ENCODE data around the gene ABR. TPM values are rescaled to one million over a fixed set of nuclear protein-coding genes. Genes with fewer than 3 reads are reported as not detected.

The ABR gene
- total and polyA plus RNA-seq, 2 of the 8 experiments (the other 6 are each of a cell fraction or from before 2014, with no cell fraction given), result 44.8 to 47.2 TPM

DNA sequence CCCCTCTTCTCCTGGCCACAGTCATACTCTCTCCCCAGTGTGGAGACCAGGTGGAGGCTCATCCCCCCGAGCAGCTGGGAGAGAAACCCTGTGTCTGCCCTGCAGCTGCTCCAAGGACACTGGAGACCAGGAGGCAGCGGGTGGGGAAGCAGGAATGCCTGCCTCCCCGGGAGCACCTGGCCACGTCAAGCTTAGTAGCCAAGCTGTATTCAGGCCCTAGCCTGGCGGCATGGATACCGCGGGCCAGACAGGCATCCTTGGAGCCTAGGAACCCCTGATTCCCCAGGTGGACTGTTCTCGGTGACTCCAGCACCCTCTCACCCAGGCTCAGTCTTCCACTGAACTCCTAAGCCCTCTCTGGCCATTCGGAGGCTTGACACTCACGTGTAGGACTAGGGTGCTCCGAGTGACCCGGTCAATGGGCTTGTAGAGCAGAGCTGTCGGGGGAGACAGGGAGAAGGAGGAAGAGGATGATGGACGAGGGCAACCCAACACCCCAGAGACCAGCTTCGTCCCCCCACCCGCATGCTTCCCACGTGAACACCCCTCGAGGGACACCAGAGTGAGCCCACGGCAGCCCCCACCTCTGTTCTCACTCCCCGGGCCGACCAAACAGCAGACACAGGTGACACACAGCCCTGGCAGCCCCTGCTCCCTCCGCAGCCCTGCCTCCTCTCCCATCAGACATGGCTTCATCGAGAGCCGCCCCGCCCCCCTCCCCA, 106.4 kb downstream of the ABR start:
- Histone ChIP-seq H2BK20ac (ENCODE audit: low read length) (no peak overlapping the region), H3K27ac (ENCODE audit: low read depth, low read length) (no peak overlapping the region), H3K56ac (replicated peaks; ENCODE audit: insufficient read length, low read depth, low read length) (no peak overlapping the region), H4K20me1 (replicated peaks in 1 of 2; ENCODE audit: control insufficient read depth in 1 of 2, insufficient read depth in 2 of 2, low read length in 2 of 2) (peaks cover 0 to 2% of the 10 kb centered on the region in 2 experiments), H3K27me3 (replicated peaks in 1 of 4; ENCODE audit: control insufficient read depth in 3 of 4, extremely low read depth in 1 of 4, insufficient read depth in 3 of 4, low read length in 3 of 4) (no peaks in the 10 kb centered on the region), H3K4me2 (ENCODE audit: insufficient read depth in 1 of 2, low read depth in 2 of 2, low read length in 2 of 2) (no peak overlapping the region), H3K4me1 (replicated peaks in 1 of 4; ENCODE audit: control insufficient read depth in 3 of 4, insufficient read depth in 4 of 4, low read length in 3 of 4) (peaks cover 0 to 21% (median 9%) of the 10 kb centered on the region in 4 experiments; a peak in 6 of 7 replicates), H3K23me2 (ENCODE audit: low read depth, low read length) (no peaks in the 10 kb centered on the region; the same call in 1 of the 2 replicates), H3K23ac (ENCODE audit: insufficient read length) (no peak overlapping the region), H4K8ac (ENCODE audit: extremely low read depth, insufficient read depth, low read length) (no peak overlapping the region), H3K9ac (replicated peaks in 1 of 4; ENCODE audit: extremely low read depth in 1 of 4, low read depth in 3 of 4, low read length in 3 of 4) (no peak overlapping the region), H4K91ac (replicated peaks; ENCODE audit: insufficient read length, low read length) (no peak overlapping the region), H3K4me3 (ENCODE audit: extremely low read depth in 1 of 4, insufficient read depth in 2 of 4, low read depth in 3 of 4, low read length in 4 of 4) (no peak overlapping the region), H3K79me2 (ENCODE audit: control insufficient read depth in 1 of 2, insufficient read depth in 2 of 2, low read length in 2 of 2) (no peaks in the 10 kb centered on the region), H2AFZ (ENCODE audit: low read length) (no peak overlapping the region), H4K5ac (ENCODE audit: insufficient read length, low read depth, low read length) (no peak overlapping the region), H2BK12ac (ENCODE audit: low read depth, low read length) (no peak overlapping the region), H3K18ac (ENCODE audit: extremely low read depth, low read length) (no peak overlapping the region), H2BK15ac (ENCODE audit: low read length) (no peak overlapping the region), H2BK120ac (replicated peaks; ENCODE audit: low read depth, low read length) (no peak overlapping the region), H2BK5ac (ENCODE audit: low read depth, low read length) (no peak overlapping the region), H3K14ac (ENCODE audit: insufficient read length) (no peak overlapping the region), H3K36me3 (ENCODE audit: control insufficient read depth in 2 of 4, insufficient read depth in 4 of 4, low read length in 3 of 4) (no peaks in the 10 kb centered on the region; a peak in 1 of 8 replicates), H3K79me1 (ENCODE audit: low read depth, low read length) (peaks cover 2% of the 10 kb centered on the region; the same call in 1 of the 2 replicates), H2AK5ac (ENCODE audit: low read depth, low read length) (no peak overlapping the region), H3K4ac (replicated peaks; ENCODE audit: insufficient read length, low read depth, low read length) (no peak overlapping the region), H3K9me3 (ENCODE audit: insufficient read depth in 2 of 2, low read depth in 1 of 2, low read length in 1 of 2) (no peaks in the 10 kb centered on the region)
- ChIA-PET POLR2A (ENCODE audit: partially characterized antibody) (no interaction called here), CTCF (ENCODE audit: partially characterized antibody) (interaction anchor here (0.7 to 3.4 kb wide), 6 partner anchors 10 to 1214 kb away, joined by 3 to 17 read pairs (median 3); no protein-coding TSS in a partner anchor)
- no peak for DNase-seq (ENCODE audit: low read depth in 1 of 2, low spot score in 2 of 2)
- WGBS, 2 experiments (ENCODE audit: extremely low coverage in 1 of 2, insufficient coverage in 1 of 2, insufficient read length in 1 of 2, insufficient replicate concordance in 2 of 2, low coverage in 1 of 2, low lambda C conversion rate in 2 of 2, missing lambda C conversion rate in 1 of 2), result 91% methylated on average over 22 of the region's 25 CpGs; no CpG with 5 or more reads in 1 of the 2 experiments
- FAIRE-seq, result no peak
- TF ChIP-seq SAP30 (IDR thresholded peaks at IDR 0.05; ENCODE audit: insufficient read depth, insufficient replicate concordance, low read length), result no peak
- no peak for TF ChIP-seq KDM4A (IDR thresholded peaks at IDR 0.05; ENCODE audit: low read depth, low read length, severe bottlenecking)
